IPS DF 4.7 (cell line): ENCODE results near the gene INPP4B.

ENCODE experiments used
- DNase-seq: peaks from one replicate; pipeline ENCODE4 v3.0.0-alpha.2; 2013; ENCODE audit warnings: low spot score; ENCODE audit errors: extremely low read depth

INPP4B gene

DNA sequence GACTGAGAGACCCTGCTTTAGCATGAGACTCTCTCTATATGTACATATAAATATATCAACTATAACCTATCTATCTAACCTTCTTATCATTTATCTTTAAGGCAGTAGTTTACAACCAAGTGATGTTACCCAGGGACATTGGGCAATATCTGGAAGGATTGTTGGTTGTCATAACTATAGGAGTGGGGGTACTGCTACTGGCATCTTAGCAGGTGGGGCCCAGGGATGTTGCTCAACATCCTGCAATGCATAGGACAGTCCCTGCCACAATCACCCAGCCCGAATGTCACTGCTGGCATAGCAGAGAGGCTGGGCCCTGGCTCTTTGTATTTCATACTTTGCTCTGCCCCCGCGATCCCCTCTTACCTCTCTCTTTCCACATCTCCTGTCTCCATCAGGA is 812.0 kb downstream of the INPP4B start:
- DNase-seq, result no peak

GRCh38 chr4:142030010-142030409 is 816.1 kb downstream of the INPP4B start:
- no peak for DNase-seq

GRCh38 chr4:142021761-142022160 is 824.3 kb downstream of the INPP4B start:
- no peak for DNase-seq

GRCh38 chr4:142021181-142021580 is 824.9 kb downstream of the INPP4B start:
- DNase-seq, result no peak

- DNase-seq, result no peak
Observed at GRCh38 chr4:142016031-142016430, 830.1 kb downstream of the INPP4B start.

DNA sequence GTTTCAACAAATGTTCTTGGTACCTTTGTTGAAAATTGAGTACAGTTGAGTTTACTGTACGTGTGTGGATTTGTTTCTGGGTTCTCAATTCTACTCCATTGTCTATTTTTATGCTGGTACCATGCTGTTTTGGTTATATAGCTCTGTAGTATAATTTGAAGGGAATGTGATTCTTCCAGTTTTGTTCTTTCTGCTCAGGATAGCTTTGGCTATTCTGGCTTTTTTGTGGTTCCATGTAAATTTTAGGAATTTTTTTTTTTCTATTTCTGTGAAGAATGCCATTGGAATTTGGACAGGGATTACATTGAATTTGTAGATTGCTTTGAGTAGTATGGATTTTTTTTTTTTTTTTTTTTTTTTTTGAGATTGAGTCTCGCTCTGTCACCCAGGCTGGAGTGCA is 836.4 kb downstream of the INPP4B start:
- no peak for DNase-seq

DNA sequence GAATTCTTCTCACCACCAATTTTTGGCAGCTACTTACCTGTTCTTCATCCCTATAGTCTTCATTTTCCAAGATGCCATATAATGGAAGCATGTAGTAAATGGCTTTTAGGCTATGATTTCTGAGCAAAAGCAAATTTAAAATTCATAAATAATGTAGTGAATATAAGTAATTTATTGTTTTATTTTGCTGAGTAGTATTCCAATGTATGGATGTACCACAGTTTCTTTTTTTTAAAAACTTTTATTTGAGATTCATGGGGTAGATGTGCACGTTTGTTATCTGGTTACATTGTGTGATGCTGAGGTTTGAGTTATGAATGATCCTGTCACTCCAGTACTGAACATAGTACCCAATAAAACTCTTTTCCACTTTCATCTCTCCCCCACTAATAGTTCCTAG is 840.6 kb downstream of the INPP4B start:
- DNase-seq, result no peak

- DNase-seq, result no peak
Observed at GRCh38 chr4:141999446-142000143, 846.5 kb downstream of the INPP4B start.

DNA sequence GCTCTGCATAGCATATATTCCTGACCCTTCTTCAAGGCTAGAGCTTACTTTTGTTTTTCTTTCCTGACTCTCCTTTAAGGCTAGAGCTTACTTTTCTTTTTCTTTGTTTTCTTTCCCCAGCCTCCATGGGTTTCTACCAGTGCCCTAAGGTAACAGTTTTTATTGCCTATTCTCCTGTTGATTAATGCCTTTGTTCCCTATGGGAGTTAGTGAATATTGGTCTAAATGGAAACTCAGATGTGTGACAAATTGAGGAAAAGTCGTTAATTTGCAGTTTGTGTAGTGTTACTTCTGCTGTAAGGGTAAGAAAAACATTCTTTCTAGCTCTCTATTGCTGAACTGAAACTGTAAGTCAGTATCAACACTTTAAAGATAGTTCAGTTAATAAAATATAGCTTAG is 851.0 kb downstream of the INPP4B start:
- DNase-seq, result no peak

DNA sequence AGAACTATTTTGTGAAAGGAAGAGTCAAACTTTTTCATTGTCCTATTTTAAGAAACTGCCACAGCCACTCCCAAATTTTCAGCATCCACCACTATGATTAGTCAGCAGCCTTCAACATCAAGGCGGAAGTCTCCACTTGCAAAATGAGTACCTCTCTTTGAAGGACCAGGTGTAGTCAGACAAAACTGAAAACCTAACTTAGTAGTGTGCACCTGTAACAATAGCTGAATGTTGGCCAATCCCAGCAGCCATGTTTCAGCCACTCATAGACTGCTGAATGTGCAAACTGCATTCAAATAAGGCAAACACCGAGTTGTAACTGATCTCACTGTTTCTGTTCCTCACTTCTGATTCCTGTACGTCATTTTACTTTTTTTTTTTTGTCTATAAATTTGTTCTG is 868.7 kb downstream of the INPP4B start:
- DNase-seq, result no peak
